Prostate gland (tissue), 2 donors: ENCODE measurements around the gene SH3PXD2B.

Source experiments
- CTCF ChIP-seq, 4 experiments: fragments of 200-600 bp in 2 of 4; fragments of 450-650 bp in 2 of 4; sonication (generic) in 2 of 4; IDR thresholded peaks; 1 replicate in 3 of 4; 2 replicates in 1 of 4; pipeline ENCODE4 v1.5.1; 2016 to 2019; ENCODE audit warnings: antibody characterized with exemption in 4 of 4, mild to moderate bottlenecking in 2 of 4, moderate library complexity in 2 of 4
- POLR2A ChIP-seq: fragments of 450-650 bp; IDR thresholded peaks from one replicate; pipeline ENCODE4 v1.6.1; 2016; ENCODE audit warnings: antibody characterized with exemption, mild to moderate bottlenecking
- POLR2AphosphoS5 ChIP-seq: sonication (generic); formaldehyde crosslinking; IDR thresholded peaks from one replicate; pipeline ENCODE4 v1.6.1; 2017; ENCODE audit warnings: antibody characterized with exemption

DNA sequence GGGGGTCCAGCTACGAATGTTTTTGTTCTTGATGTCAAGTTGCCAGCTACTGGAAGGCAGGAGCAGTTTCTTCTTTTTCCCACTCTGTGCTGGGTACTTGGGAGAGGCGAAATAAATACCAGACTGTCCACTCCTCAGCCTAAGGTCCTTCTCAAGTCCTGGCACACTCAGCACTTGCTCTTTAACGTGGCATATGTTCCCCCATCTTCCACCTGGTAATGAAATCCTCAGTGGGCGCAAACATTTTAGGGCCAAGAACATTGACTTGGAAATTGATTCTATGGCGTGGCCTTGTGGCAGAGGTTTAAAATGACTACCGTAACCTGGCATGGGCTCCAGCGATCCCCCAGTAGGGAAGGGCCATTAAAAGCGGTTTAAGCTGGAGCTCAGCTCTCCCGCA is 119.7 kb downstream of the SH3PXD2B start:
- TF ChIP-seq CTCF (IDR thresholded peaks at IDR 0.05) (no peak), POLR2A (no peak), POLR2AphosphoS5 (no peak)
